Muscle of leg (tissue), 11 donors: Measurements from ENCODE around the gene IL19. TPM values are rescaled to one million over a fixed set of nuclear protein-coding genes. Genes with fewer than 3 reads are reported as not detected.

ENCODE experiments used
- DNase-seq: peaks from one replicate; pipeline ENCODE4 v3.0.0; 2013
- H3K27ac ChIP-seq: one replicate; pipeline ENCODE4 v1.5.1; 2013; ENCODE audit warnings: mild to moderate bottlenecking, low read length, control low read depth
- H3K27me3 ChIP-seq: one replicate; pipeline ENCODE4 v1.6.1; 2013; ENCODE audit warnings: low read length; ENCODE audit not compliant: control insufficient read depth, insufficient read depth
- H3K36me3 ChIP-seq: one replicate; pipeline ENCODE4 v1.6.1; 2013; ENCODE audit warnings: low read length; ENCODE audit not compliant: control insufficient read depth, insufficient read depth
- H3K4me1 ChIP-seq: one replicate; pipeline ENCODE4 v1.6.1; 2013; ENCODE audit warnings: low read length; ENCODE audit not compliant: control insufficient read depth, insufficient read depth
- H3K4me3 ChIP-seq: one replicate; pipeline ENCODE4 v1.5.1; 2013; ENCODE audit warnings: low read length, control low read depth
- H3K9me3 ChIP-seq: replicated peaks from 2 replicates; pipeline ENCODE4 v1.6.1; 2013; ENCODE audit warnings: low read depth, low read length; ENCODE audit not compliant: control insufficient read depth
- WGBS: methylation state at CpG from one replicate; pipeline ENCODE4 v1.1.5; 2013; ENCODE audit warnings: missing lambda C conversion rate; ENCODE audit not compliant: insufficient coverage; 5-methylcytosine and 5-hydroxymethylcytosine counted together
- polyA plus RNA-seq, 8 donors: library from polyadenylated mRNA; unstranded; fragments of 120-200 nt; gene quantifications; one replicate each; pipeline versions ENCODE4 v1.2.1 to v1.2.3, GENCODE V29; 2013; ENCODE audit warnings: inconsistent platforms in 1 of 8, low replicate concordance in 1 of 8; ENCODE audit not compliant: insufficient read length in 8 of 8, insufficient read depth in 1 of 8
- total RNA-seq: library from RNA; stranded (reverse); fragments of 120-200 nt; gene quantifications from one replicate; pipeline ENCODE4 v1.2.4, GENCODE V29; 2013

The IL19 gene
- total and polyA plus RNA-seq, 9 donors: not detected

DNA sequence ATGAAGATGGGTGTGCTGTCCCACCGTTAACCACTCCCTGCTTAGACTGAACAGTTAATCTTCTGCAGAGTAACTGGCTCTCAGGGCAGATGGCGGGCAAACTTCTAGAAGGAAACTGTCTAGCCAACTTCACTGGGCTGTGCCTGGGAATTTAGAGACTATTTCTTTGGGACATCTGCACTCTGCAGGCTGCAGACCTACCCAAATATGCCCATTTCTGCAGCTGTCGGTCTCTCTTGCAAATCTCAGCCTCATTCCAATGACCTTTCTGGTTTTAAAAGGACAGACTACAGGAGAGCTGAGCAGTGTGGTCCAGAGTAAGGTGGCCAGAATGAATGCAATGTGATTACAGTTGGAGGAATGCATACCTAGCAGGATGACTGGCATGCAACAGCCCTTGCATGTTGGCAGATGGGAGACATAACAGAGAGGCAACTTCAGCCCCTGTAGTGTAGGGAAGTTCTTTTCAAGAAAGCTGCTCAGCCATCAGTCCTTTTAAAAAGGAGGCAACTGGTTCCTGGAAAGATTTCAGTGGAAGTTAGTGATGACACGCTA is 68.5 kb downstream of the IL19 start:
- no peak for DNase-seq
- H3K4me3 ChIP-seq: no peak overlapping the region
- H3K27me3 ChIP-seq: no peaks in the 10 kb centered on the region
- H3K36me3 ChIP-seq: no peaks in the 10 kb centered on the region
- no peak overlapping the region for H3K27ac ChIP-seq
- 63% methylated on average over 1 of the region's 4 CpGs for WGBS
- H3K9me3 ChIP-seq: no peaks in the 10 kb centered on the region
- H3K4me1 ChIP-seq: peaks cover 6% of the 10 kb centered on the region

DNA sequence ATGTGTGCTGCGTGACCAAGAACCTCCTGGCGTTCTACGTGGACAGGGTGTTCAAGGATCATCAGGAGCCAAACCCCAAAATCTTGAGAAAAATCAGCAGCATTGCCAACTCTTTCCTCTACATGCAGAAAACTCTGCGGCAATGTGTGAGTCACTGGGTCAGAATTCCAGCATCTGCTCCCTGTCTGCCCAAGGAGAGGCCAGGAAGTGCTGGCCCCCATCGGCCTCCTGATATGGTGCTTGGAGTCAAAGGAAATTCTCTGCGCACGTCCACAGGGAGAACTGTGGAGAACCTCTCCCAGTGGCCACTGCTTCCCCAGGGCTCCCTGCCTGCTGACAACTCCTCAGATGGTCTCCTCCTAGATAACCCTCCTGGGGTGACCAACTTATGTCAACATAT is 69.3 kb downstream of the IL19 start:
- Histone ChIP-seq H3K4me3 (no peak overlapping the region), H3K36me3 (no peaks in the 10 kb centered on the region), H3K27me3 (no peaks in the 10 kb centered on the region), H3K27ac (no peak overlapping the region), H3K4me1 (peaks cover 6% of the 10 kb centered on the region), H3K9me3 (no peaks in the 10 kb centered on the region)
- DNase-seq: no peak
- 91% methylated on average over 7 of the region's 7 CpGs for WGBS

DNA sequence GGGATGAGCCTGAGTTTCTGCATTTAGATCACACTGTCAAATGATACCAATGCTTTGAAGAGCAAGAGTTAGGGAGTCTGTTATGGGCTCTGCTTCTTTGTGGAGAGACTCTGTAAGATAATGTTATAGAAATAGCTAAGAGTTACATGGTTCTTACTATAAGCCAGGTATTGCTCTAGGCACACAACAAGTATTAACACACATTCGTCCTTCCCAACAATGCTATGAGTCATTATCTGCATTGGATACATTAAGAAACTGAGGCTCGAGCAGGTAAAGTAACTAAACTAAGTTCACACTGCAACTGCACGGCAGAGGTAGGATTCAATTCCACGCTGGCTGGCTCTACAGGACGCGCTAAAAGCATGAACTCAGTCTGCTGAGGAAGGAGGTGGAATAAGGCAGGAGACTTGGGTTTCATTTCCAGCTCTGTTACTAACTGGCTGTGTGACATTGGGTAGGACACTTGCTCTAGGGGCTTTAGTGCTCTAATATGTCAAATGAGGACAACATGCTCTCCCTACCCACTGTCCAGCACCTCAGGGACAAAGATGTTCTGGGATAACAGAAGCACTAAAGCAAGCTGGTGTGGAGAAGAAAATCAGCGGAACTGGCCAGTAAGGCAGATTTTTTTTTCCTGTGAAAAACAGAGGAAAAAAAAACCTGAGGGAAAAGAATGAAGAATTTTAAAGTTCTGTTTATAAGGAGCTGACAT is 71.2 kb downstream of the IL19 start:
- no peak for DNase-seq
- Histone ChIP-seq H3K36me3 (no peaks in the 10 kb centered on the region), H3K27ac (no peak overlapping the region), H3K4me3 (no peak overlapping the region), H3K27me3 (no peaks in the 10 kb centered on the region), H3K4me1 (no peaks in the 10 kb centered on the region), H3K9me3 (no peaks in the 10 kb centered on the region)
- 70% methylated on average over 2 of the region's 7 CpGs for WGBS

DNA sequence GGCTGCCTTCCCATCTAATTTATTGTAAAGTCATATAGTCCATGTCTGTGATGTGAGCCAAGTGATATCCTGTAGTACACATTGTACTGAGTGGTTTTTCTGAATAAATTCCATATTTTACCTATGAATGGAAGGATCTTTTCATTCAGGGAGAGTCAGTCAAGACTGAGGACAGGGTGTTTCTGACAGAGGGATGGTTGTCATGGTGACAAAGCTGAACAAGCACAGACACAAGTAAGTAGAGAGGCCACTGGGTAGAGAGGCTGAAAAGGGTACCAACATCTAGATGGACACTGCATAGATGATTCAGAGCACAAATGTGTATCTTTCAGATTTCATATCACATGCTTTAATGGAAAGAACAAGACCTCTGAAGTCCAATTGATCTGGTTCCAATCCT is 72.3 kb downstream of the IL19 start:
- H3K4me1 ChIP-seq: no peaks in the 10 kb centered on the region
- H3K4me3 ChIP-seq: no peak overlapping the region
- H3K27me3 ChIP-seq: no peaks in the 10 kb centered on the region
- no peak overlapping the region for H3K27ac ChIP-seq
- no peaks in the 10 kb centered on the region for H3K36me3 ChIP-seq
- no peak for DNase-seq
- H3K9me3 ChIP-seq: no peaks in the 10 kb centered on the region

DNA sequence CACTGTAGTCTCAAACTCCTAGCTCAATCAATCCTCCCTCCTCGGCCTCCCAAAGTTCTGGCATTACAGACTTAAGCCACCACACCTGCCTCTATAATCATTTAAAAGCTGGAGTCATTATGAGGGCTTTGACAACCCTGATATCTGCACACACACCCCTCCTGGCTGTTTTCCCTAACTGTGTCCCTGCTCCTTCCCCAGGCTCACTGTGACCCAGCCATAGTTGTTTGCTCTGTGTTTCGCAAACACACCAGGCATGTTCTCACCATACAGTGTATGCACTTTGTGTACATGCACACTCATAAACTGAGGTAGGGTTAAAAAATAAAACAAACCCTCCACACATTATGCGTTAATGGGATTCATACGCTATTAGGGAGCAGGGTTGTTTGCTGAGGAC is 73.1 kb downstream of the IL19 start:
- Histone ChIP-seq H3K27me3 (no peaks in the 10 kb centered on the region), H3K36me3 (no peaks in the 10 kb centered on the region), H3K27ac (no peak overlapping the region), H3K9me3 (no peaks in the 10 kb centered on the region), H3K4me1 (no peaks in the 10 kb centered on the region), H3K4me3 (no peak overlapping the region)
- DNase-seq: no peak
- 61% methylated on average over 3 of the region's 4 CpGs for WGBS

DNA sequence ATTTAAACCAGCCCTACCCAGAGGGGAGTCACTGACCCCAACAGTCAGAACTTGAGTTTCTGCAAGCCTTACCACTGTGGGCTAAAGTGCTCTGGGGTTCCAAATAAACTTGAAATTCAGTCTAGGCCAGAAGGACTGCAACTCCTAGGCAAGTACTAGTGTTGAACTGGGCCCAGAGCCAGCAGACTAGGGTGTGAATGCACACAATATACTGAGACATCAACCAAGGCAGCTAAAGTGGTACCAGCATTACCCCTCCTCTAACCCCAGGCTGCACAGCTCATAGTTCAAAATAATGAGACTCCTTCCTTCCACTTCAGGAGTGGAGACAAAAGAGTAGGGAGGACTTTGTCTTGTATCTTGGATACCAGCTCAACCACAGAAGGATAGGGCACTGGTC is 75.9 kb downstream of the IL19 start:
- Histone ChIP-seq H3K27ac (no peak overlapping the region), H3K4me1 (no peaks in the 10 kb centered on the region), H3K27me3 (no peaks in the 10 kb centered on the region), H3K4me3 (no peak overlapping the region), H3K9me3 (no peaks in the 10 kb centered on the region), H3K36me3 (no peaks in the 10 kb centered on the region)
- DNase-seq: no peak

DNA sequence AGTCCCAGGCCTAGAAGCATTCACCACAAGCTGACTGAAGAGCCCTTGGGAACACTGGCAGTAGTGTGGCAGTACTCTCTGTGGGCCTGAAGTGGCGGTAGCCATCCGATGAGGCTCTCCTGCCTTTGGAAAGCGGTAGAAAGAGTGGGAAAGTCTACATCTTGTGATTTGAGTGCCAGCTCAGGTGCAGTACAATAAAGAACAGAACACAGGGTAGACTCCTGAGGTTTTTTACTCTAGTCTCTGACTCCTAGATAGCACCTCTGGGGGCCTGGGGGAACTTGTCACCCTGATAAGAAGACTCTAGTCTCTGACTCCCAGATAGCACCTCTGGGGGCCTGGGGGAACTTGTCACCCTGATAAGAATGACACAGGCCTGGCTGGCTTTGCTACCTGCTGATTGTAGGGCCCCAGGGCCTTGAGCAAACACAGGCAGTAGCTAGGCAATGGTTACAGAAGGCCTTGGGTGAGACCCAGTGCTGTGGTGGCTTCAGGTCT is 76.8 kb downstream of the IL19 start:
- H3K4me3 ChIP-seq: no peak overlapping the region
- no peaks in the 10 kb centered on the region for H3K36me3 ChIP-seq
- 100% methylated on average over 2 of the region's 3 CpGs for WGBS
- H3K4me1 ChIP-seq: no peaks in the 10 kb centered on the region
- no peak for DNase-seq
- H3K27me3 ChIP-seq: no peaks in the 10 kb centered on the region
- H3K9me3 ChIP-seq: no peaks in the 10 kb centered on the region
- H3K27ac ChIP-seq: no peak overlapping the region

DNA sequence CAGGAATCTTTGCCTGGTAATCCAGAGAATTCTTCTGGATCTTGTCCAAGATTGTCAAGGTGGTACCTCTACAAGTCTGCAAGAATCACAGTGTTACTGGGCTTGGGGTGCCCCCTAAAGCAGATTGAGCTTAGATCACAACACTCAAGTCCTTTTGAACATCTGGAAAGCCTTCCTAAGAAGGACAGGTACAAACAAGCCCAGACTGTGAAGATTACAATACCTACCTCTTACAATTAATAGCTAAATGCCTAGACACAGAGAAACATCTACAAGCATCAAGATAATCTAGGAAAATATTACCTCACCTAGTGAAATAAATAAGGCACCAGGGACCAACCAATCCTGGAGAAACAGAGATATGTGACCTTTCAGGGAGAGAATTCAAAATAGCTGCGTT is 77.4 kb downstream of the IL19 start:
- no CpG with 5 or more reads among the region's 1 CpG for WGBS
- H3K4me1 ChIP-seq: no peaks in the 10 kb centered on the region
- no peaks in the 10 kb centered on the region for H3K27me3 ChIP-seq
- DNase-seq: no peak
- no peaks in the 10 kb centered on the region for H3K9me3 ChIP-seq
- no peak overlapping the region for H3K27ac ChIP-seq
- no peaks in the 10 kb centered on the region for H3K36me3 ChIP-seq
- no peak overlapping the region for H3K4me3 ChIP-seq

DNA sequence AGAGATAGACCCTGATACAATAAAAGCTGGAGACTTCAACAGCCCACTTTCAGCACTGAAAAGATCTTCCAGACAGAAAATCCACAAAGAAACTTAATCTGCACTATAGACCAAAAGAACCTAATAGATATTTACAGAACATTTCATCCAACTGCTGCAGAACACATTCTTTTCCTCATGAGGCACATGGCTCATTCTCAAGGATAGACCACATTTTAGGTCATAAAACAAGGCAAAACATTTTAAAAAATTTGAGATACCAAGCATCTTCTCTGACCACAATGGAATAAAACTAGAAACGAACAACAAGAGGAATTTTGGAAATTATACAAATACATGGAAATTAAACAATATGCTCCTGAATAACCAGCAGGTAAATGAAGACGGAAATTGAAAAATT is 79.8 kb downstream of the IL19 start:
- H3K36me3 ChIP-seq: no peaks in the 10 kb centered on the region
- no peaks in the 10 kb centered on the region for H3K9me3 ChIP-seq
- H3K27ac ChIP-seq: no peak overlapping the region
- no peak overlapping the region for H3K4me3 ChIP-seq
- DNase-seq: no peak
- H3K4me1 ChIP-seq: no peaks in the 10 kb centered on the region
- peaks cover 2% of the 10 kb centered on the region for H3K27me3 ChIP-seq
- no CpG with 5 or more reads among the region's 2 CpGs for WGBS

DNA sequence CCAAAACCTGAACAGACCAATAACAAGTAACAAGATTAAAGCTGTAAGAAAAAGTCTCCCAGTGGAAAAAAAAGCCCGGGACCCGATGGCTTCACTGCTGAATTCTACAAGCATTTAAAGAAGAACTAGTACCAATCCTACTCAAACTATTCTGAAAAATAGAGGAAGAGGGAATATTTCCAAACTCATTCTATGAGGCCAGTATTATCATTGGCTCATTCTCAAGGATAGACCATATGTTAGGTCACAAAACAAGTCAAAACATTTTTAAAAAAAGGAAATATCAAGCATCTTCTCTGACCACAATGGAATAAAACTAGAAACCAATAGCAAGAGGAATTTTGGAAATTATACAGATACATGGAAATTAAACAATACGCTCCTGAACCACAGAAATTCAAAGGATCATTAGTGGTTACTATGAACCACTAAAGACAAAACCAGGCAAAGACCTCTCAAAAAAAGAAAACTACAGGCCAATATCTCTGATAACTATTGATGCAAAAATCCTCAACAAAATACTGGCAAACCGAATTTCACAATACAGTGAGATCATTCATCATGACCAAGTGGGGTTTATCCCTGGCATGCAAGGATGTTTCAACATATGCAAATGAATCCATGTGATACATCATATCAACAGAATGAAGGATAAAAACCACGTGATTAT is 80.9 kb downstream of the IL19 start:
- Histone ChIP-seq H3K9me3 (no peaks in the 10 kb centered on the region), H3K4me1 (no peaks in the 10 kb centered on the region), H3K4me3 (no peak overlapping the region), H3K27ac (no peak overlapping the region), H3K36me3 (no peaks in the 10 kb centered on the region), H3K27me3 (peaks cover 2% of the 10 kb centered on the region)
- no peak for DNase-seq
- no CpG with 5 or more reads among the region's 5 CpGs for WGBS
